HL-60/S4 treated with retinoic acid at 250 ng/mL for 4 days and 3 days (cell line): ENCODE measurements around the gene FOXD4L1.
"Not testable (repeated sequence)": the region's sequence is repeated elsewhere in the genome, so short reads cannot be mapped to it uniquely, and the experiment has no call there.

ENCODE experiments used
- in situ Hi-C: fragments of 300-500 bp; cut with MboI; formaldehyde crosslinking; loops from 2 replicates; pipeline ENCODE4 v1.7.0; 2022; ENCODE audit warnings: low sequenced_read_pairs

The FOXD4L1 gene

DNA sequence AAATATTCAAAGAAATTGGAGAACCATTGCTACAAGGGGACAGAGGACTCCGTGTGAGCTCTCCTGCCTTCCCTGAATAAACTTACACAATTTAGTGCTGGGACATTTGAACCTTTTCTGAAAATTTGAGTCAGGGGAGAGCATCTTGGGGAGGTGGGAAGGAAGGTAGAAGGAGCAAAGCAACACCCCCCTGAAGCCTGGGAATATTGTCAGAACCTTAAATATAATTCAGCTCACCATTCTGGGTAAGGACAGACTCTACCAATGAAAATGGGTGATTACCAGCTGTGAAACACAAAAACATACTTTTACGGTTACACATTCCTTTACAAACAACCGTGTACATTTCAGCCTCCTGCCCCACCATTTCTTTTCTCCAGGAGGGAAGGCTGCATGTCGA is at the start of gene FOXD4L1:
TSS of gene FOXD4L1 (plus strand) at position 301 of the 400 bp plus-strand sequence. CDS start 592 bp downstream, outside the sequence.
- in situ Hi-C loops = not testable (repeated sequence)

DNA sequence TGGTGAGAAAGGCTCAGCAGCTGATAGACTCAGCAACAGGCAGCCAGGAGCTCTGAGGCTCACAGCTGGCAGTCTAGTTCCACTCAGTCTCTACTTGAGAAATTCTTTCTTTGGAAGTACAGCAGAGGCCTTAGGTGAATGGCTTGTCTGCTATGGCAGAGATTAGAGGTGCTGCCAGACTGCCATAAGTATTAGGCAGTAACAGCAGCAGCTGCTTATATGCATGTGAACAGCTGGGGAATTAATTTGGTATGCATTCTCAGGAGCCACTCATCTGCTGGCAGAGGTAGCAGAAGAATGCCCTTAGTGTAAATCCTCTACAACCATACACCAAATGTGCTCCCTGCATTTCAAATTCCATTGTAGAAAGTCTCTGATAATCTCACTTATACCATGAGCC is 32.7 kb upstream of the FOXD4L1 start:
- in situ Hi-C loops = not testable (repeated sequence)

DNA sequence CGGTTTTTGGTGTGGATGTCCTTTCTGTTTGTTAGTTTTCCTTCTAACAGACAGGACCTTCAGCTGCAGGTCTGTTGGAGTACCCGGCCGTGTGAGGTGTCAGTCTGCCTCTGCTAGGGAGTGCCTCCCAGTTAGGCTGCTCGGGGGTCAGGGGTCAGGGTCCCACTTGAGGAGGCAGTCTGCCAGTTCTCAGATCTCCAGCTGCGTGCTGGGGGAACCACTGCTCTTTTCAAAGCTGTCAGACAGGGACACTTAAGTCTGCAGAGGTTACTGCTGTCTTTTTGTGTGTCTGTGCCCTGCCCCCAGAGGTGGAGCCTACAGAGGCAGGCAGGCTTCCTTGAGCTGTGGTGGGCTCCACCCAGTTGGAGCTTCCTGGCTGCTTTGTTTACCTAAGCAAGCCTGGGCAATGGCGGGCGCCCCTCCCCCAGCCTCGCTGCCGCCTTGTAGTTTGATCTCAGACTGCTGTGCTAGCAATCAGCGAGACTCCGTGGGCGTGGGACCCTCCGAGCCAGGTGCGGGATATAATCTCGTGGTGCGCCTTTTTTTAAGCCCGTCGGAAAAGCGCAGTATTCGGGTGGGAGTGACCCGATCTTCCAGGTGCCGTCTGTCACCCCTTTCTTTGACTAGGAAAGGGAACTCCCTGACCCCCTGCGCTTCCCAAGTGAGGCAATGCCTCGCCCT is 21.6 kb upstream of the FOXD4L1 start:
- in situ Hi-C loops = not testable (repeated sequence)

DNA sequence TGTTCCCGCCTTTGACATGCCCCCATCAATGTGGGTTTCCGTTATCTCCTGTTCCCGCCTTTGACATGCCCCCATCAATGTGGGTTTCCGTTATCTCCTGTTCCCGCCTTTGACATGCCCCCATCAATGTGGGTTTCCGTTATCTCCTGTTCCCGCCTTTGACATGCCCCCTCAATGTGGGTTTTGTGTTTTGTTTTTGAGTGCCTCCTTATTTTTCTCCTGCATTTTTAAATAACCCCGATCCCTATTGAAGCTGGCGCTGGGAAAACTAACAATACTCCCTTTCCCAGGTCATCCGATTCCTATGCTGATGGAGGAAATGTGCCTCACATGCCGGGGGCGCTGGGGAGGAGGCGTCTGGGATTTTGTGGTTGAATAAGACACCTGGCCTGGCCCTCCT is 1.9 kb upstream of the FOXD4L1 start:
- in situ Hi-C loops = not testable (repeated sequence)

DNA sequence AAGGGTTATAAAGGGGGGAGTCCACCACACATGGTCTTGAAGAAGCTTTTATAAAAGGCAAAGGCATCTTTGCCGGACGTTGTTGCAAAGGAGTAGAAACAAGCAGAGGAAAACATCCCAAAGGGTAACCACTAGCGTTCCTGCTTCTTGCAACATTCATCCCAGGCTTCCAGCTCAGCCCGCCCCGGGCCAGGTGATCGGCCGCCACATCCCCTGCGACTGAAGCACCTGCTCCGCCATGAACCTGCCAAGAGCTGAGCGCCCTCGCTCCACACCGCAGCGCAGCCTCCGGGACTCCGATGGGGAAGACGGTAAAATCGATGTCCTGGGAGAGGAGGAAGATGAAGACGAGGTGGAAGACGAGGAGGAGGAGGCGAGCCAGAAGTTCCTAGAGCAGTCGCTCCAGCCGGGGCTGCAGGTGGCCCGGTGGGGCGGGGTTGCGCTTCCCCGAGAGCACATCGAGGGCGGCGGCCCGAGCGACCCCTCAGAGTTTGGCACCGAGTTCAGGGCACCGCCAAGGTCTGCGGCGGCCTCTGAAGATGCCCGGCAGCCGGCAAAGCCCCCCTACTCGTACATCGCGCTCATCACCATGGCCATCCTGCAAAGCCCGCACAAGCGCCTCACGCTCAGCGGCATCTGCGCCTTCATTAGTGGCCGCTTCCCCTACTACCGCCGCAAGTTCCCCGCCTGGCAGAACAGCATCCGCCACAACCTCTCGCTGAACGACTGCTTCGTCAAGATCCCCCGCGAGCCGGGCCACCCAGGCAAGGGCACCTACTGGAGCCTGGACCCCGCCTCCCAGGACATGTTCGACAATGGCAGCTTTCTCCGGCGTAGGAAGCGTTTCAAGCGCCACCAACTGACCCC is 787 bp downstream of the FOXD4L1 start:
- in situ Hi-C loops = not testable (repeated sequence)

DNA sequence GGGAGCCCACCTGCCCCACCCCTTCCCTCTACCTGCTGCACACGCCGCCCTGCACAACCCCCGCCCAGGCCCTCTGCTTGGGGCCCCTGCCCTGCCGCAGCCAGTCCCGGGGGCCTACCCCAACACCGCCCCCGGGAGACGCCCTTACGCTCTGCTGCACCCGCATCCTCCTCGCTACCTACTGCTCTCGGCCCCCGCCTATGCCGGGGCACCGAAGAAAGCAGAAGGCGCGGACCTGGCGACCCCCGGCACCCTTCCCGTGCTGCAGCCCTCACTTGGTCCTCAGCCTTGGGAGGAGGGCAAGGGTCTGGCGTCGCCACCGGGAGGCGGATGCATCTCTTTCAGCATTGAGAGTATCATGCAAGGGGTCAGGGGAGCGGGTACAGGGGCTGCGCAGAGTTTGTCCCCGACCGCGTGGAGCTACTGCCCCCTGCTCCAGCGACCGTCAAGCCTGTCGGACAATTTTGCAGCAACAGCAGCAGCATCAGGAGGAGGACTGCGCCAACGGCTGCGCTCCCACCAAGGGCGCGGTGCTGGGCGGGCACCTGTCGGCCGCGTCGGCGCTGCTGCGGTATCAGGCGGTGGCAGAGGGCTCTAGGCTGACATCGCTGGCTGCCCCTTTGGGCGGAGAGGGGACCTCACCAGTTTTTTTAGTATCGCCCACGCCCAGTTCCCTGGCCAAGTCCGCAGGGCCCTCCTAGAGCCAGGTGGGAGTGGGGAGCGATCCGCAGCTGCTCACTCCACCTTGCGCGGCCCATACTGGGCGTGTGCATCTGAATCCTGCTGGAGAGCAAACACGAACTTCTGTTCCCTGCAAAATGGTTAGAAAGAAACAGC is 1.6 kb downstream of the FOXD4L1 start:
- in situ Hi-C loops = not testable (repeated sequence)

DNA sequence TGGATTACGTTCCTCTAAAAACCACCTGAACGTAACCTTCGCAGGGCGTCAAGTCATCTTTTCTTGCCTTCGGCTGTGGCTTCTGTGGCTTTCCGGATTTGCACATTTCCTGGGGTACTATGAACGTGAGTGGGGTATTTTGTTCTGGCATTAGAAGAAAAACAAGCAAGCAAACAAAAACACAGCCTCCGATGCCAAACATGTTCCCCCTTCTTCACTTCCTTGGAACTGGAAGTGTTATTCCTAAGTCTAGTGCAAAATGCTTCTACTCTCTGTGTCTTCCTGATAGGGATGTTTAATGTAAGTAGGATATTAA is 2.2 kb downstream of the FOXD4L1 start:
- in situ Hi-C loops = not testable (repeated sequence)

DNA sequence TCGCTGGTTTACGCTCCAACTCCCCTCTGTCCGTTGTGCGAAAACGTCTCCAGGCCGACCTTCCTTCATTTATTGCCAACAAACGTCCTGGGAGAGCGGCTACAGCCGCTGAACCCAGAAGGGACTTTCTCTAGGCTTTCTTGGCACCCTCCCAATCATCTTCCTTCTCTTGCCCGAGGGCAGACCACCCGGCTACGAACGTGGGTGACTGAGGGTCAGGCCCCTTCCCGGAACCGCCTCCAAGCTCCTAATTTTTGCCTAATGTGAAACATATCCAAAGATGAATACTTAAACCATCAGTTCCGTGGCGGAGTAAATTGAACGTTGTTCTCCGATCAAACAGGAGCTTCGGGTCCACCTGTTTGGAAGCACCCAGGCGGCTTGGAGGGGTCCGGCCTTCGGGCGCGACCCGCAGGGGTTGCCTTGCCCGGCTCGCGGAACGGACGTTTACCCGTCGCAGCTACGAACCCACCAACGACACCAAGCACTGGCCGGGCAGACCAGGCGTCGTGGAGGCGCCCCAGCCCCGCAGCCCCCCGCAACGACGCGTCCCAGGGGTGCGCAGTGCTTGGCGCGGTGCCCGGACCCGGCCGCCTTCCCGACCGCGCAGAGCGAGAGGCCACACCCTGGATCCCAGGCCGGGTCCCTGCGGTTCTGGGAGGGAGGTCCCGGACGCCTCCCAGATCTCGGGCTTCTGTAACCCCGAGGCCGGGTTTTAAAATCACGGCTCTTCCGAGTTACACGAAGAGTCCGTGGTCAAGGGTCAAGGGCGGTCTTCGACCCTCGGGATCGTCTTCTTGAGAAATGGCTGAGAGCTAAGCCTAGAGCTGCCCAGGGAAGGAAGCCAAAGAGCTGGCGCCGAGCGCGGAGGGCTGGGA is 4.0 kb downstream of the FOXD4L1 start:
- in situ Hi-C loops = not testable (repeated sequence)

DNA sequence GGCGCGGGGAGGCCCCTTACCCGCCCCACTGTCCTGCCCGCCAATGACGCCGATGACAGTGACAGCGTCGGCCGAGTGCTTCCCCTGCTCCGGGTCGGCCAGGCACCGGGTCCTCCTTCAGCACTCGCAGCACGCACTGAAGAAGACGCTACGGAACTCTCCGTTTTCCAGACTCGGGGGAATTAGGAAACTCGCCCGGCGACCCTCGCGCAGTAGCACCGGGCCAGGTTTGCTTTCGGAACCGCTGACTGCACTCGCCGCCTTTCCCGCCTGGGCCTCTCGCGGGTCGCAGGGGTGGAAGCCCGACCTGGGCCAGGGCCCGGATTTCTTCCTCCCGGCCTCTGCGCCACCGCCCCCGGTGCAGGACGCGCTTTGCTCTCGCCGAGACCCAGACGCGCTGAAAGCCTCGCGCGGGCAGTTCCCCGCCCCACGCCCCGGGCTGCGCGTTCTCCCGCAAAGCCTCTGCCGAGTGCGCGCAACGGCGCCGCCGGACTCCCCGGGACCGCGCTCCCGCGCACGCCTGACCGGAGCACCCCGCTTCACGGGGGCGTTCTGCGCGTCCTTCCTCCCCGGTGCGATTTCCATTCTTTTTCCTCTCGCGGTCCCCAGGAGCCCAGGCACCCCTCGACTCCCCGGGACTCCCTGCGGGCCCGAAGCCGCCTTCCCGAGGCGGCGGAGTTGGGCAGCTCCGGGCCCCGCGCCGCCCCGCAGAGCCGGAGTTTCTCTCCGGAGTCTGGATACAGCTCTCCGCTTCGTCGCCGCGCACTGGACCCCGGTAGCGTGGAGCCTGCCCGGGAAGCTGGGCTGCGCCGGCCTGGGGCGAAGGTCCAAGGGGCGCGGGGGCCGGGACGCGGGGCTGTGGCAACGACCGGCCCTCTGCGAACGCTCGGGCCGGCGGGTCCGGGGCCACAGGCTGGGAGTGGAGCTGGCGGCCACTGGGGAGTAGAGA is 4.9 kb downstream of the FOXD4L1 start:
- in situ Hi-C loops = not testable (repeated sequence)

DNA sequence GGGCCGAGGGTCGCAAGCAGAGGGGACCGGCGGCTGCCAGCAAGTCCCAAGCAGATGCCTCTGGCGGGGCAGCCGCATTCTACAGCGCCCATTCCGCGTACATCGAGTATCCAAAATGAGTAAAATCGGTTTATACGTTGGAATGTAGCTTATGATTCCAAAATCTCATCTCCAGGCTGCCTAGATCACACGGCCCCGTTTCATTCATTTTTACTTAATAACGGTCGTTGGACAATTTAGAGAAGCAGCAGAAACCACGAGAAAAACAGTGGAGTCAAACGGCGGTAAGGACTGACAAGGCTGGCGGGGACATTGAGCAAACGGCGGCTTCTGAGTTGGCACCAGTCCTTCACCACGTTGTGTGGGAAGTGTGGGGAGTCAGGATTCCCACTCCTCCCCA is 5.6 kb downstream of the FOXD4L1 start:
- in situ Hi-C loops = not testable (repeated sequence)

DNA sequence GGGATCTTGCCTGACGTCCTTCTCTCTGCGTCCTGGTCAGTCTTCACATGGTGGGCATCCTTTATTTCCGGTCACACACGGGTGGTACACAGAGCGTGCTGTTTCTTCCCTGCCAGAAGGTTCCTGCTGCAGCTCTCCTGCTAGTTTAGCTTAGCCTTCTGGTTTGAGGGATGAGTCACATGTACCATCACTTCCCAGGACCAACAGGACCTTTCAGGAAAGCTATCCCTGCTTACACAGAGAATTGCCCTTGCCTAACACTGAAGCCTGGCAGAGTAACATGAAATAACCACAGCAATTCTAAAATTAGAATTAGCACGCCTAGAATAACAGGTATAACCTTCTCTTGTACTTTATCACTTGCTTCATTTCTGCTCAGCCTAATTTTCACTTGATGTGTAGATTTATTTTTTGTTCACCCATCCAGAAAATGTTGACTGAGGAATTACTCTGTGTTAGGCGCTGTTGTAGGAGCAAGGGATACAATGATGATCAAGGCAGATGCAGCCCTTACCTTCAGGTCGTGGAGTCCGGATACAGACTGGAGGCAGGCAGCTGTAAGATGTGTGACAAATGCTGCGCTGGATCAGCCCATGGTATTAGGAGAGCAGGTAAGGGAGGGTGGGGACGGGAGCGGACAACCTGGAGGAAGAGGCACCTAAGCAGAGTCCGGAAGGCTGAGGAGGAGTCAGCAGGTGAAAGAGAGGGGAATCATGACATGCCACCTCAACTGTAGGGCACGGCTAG is 9.1 kb downstream of the FOXD4L1 start:
- in situ Hi-C loops = not testable (repeated sequence)

DNA sequence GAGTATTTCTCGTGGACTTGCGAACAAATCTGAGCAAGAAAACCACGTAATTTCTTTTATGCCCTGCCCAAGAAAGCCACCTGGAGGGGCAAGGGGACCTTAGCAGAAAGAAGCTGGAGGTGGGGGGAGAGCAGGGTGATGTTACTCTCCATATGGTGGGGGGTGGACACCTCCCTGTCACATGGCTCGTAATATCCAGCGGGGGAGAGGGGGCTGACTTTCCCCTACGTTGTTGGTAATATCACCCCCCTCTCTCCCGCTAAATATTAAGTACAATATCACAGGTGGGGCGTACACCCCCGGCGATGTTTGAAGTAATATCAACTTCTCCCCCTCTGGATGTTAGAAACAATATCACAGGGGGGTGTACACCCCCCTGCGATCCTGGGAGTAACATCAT is 9.7 kb downstream of the FOXD4L1 start:
- in situ Hi-C loops = not testable (repeated sequence)

DNA sequence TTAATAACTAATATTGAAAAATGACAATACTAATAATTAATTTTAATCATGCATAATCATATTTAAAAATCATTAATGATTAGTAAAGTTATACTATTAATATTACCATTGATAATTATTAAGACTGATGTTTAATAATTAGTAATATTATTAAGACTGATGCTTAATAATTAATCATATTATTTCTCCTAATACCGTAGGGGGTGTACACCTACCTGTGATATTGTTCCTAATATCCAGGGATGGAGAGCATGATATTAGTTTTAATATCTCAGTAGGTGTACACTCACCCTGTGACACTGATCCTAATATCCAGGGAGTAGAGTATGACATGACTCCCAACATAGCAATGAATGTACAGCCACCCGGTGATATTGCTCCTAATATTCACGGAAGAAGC is 12.4 kb downstream of the FOXD4L1 start:
- in situ Hi-C loops = not testable (repeated sequence)

DNA sequence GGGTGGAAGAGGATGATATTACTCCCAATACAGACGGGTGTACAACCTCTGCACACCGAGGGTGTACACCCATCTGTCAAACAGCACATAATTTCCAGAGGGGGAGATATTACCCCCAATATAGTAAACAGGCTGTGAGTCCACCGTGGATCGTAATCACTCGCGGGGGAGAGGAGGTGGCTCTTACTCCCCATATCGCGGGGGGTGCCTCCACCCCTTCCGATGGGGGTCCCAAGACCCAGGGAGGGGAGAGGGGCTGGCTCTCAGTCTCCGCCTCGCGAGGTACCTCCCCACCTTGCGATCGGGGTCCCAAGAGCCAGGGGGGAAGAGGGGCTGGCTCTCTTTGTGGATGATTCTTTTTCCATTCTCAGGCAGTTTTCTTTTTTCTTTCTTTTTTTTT is 13.4 kb downstream of the FOXD4L1 start:
- in situ Hi-C loops = not testable (repeated sequence)

DNA sequence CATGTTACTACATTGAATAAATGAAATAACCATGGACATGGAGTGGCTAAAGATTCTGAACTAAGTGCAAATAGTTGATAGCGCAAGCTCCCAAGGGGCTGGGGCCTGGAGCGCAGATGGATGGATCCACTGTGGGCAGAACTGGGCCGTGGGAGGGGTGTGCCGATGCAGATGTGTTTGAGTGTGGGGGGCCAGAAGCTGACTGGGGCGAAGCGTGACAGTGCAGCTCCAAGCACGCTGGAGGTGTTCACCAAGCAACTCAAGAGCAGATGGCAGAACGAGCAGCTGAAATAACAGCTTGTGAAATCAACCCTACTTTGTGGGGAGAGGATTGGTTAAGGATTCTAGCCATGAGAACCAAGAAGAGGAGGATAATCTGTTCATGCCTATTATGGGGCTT is 17.0 kb downstream of the FOXD4L1 start:
- in situ Hi-C loops = not testable (repeated sequence)

DNA sequence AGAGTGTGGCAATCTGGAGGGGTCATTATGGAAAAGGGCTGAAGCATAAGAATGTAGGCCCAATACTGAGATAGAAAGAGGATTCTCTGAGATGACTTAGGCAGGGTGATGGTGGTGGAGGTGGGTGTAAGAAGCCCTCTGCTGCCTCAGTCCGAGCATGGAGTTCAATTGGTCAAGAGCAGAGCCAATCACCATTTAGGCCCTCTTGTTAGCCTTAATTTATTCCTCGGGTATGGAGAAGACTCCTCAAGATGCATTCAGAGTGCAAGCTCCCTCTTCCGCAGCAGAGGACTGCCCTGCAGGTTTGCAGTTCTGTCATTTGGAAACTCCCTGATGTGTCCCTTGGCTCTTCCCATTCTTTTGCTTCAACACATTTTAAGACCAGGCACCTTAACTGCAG is 17.5 kb downstream of the FOXD4L1 start:
- in situ Hi-C loops = not testable (repeated sequence)

DNA sequence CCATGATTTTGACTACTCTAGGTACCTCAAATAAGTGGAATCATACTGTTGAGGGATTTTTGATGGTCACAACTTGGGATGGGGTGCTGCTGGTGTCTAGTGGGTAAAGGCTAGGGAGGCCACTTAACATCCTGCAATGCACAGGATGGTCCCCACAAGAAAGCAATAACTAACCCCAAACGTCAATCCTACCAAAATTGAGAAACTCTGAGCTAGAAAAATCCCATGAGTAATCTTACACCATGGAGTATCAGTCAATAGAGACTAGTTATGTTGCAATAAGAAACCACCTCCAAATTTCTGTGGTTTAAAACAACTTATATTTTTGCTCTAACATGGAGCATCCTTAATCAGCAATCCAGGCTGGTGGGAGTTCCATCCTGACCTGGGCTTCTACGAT is 18.6 kb downstream of the FOXD4L1 start:
- in situ Hi-C loops = not testable (repeated sequence)

DNA sequence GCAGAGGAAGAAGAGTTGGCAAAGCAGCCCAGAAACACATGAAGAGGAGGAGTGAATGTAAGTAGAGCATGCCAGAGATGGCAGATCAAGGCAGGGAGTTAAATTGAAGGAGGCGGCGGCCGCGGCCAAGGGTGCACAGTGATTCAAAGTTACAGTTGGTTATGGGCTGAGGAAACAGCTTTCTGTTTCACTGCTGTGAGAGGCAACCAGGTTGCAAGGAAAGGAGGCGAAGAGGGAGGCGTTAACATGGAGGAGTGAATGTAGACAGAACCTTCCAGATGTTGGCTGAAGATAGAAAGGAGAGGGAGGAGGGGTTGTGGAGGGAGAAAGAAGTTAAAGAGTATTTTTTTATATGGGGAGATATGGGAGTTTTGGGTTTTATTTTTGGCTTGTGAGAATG is 22.4 kb downstream of the FOXD4L1 start:
- in situ Hi-C loops = not testable (repeated sequence)

DNA sequence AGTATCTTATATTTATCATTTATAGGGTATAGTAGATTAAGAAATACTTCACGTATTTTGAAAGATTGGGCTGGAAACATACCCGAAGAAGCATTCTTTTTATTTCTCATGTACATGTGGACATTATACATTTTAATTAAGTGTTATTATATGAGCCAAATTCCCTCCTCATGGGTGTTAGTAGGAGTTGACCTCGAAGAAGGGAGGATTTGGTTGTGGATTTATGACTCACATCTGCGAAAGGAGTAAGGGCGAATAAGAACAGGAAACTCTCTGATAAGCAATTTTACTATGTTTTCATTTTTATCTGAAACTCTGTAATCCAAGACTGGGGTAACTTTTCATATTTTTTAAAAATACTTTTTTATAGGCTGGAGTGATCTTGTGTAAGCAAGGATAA is 23.0 kb downstream of the FOXD4L1 start:
- in situ Hi-C loops = not testable (repeated sequence)
